ENCODE data around the gene PSMD5. TPM values are rescaled to one million over a fixed set of nuclear protein-coding genes. Genes with fewer than 3 reads are reported as not detected.

Gene PSMD5
- total and polyA plus RNA-seq, 10 of the 15 experiments (the other 5 are each of a cell fraction or from before 2014, with no cell fraction given) = 8.8 to 47.7 (median 25.1) TPM

DNA sequence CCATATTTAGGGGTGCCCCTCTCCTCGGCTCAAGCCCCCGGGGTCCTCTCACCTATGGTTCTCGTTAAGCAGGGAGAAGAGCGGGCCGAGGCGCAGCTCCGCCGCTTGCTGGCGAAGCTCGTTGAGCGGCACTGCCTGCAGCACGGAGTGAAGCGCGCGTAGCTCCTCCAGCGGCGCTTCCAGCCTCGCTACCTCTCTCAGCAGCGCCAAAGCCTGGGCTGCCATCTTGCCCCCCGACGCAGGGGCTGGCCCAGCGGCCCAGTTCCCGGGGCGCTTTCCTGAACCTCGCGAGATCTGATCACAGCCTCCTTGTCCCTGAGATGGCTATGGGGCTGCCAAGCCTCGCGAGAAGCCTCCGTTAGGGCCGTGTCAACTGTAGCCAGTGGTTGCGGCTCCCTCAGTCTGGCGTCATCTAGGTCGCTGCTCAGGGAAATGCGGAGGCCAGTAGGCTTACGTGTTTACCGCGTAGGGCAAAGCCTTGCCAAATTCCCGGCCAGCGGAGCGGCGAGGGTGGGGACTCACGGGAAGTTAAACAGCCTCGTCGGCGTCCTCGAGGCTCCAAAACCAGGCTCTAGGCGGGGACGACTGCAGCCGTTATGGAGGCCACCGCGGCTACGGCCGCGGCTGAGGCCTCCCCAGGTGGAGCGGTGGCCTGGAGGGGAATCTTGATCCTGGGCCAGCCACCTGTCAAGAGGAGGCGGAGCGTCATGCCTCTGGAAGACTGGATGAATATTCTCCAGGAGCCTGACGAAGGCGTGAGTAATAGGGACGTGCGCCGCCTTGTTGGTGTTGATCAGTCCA, at the start of gene PSMD5 (continued):
- TF ChIP-seq ATF7 (IDR thresholded peaks at IDR 0.05; ENCODE audit: low read depth) (peak; percentile 76), ZSCAN29 (IDR thresholded peaks at IDR 0.05) (no peak), IRF4 (IDR thresholded peaks at IDR 0.05; ENCODE audit: low read depth, low read length) (no peak), ETV6 (conservative IDR thresholded peaks at IDR 0.05 in 1 of 2, IDR thresholded peaks at IDR 0.05 in 1 of 2; ENCODE audit: borderline replicate concordance in 1 of 2, low read depth in 1 of 2) (no peak), FOXM1 (IDR thresholded peaks at IDR 0.05; ENCODE audit: low read depth, low read length) (no peak), BRCA1 (IDR thresholded peaks at IDR 0.05; ENCODE audit: low read depth, low read length) (peak; percentile 98), RUNX3 (IDR thresholded peaks at IDR 0.05; ENCODE audit: low read length) (peak; percentile 66), KAT2A (conservative IDR thresholded peaks at IDR 0.05; ENCODE audit: control insufficient read depth, low read depth, low read length) (no peak), HDAC6 (IDR thresholded peaks at IDR 0.05; ENCODE audit: unreplicated experiment) (peak; percentile 83)
- TF ChIP-seq, protein P1, sequence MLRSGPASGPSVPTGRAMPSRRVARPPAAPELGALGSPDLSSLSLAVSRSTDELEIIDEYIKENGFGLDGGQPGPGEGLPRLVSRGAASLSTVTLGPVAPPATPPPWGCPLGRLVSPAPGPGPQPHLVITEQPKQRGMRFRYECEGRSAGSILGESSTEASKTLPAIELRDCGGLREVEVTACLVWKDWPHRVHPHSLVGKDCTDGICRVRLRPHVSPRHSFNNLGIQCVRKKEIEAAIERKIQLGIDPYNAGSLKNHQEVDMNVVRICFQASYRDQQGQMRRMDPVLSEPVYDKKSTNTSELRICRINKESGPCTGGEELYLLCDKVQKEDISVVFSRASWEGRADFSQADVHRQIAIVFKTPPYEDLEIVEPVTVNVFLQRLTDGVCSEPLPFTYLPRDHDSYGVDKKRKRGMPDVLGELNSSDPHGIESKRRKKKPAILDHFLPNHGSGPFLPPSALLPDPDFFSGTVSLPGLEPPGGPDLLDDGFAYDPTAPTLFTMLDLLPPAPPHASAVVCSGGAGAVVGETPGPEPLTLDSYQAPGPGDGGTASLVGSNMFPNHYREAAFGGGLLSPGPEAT (IDR thresholded peaks at IDR 0.05; ENCODE audit: low read depth) = no peak
- TF ChIP-seq, protein P2, sequence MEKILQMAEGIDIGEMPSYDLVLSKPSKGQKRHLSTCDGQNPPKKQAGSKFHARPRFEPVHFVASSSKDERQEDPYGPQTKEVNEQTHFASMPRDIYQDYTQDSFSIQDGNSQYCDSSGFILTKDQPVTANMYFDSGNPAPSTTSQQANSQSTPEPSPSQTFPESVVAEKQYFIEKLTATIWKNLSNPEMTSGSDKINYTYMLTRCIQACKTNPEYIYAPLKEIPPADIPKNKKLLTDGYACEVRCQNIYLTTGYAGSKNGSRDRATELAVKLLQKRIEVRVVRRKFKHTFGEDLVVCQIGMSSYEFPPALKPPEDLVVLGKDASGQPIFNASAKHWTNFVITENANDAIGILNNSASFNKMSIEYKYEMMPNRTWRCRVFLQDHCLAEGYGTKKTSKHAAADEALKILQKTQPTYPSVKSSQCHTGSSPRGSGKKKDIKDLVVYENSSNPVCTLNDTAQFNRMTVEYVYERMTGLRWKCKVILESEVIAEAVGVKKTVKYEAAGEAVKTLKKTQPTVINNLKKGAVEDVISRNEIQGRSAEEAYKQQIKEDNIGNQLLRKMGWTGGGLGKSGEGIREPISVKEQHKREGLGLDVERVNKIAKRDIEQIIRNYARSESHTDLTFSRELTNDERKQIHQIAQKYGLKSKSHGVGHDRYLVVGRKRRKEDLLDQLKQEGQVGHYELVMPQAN (conservative IDR thresholded peaks at IDR 0.05) = peak; percentile 55
- TF ChIP-seq, protein P3, sequence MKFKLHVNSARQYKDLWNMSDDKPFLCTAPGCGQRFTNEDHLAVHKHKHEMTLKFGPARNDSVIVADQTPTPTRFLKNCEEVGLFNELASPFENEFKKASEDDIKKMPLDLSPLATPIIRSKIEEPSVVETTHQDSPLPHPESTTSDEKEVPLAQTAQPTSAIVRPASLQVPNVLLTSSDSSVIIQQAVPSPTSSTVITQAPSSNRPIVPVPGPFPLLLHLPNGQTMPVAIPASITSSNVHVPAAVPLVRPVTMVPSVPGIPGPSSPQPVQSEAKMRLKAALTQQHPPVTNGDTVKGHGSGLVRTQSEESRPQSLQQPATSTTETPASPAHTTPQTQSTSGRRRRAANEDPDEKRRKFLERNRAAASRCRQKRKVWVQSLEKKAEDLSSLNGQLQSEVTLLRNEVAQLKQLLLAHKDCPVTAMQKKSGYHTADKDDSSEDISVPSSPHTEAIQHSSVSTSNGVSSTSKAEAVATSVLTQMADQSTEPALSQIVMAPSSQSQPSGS (IDR thresholded peaks at IDR 0.05; ENCODE audit: low read length) = peak; percentile 80
- TF ChIP-seq, protein P4, sequence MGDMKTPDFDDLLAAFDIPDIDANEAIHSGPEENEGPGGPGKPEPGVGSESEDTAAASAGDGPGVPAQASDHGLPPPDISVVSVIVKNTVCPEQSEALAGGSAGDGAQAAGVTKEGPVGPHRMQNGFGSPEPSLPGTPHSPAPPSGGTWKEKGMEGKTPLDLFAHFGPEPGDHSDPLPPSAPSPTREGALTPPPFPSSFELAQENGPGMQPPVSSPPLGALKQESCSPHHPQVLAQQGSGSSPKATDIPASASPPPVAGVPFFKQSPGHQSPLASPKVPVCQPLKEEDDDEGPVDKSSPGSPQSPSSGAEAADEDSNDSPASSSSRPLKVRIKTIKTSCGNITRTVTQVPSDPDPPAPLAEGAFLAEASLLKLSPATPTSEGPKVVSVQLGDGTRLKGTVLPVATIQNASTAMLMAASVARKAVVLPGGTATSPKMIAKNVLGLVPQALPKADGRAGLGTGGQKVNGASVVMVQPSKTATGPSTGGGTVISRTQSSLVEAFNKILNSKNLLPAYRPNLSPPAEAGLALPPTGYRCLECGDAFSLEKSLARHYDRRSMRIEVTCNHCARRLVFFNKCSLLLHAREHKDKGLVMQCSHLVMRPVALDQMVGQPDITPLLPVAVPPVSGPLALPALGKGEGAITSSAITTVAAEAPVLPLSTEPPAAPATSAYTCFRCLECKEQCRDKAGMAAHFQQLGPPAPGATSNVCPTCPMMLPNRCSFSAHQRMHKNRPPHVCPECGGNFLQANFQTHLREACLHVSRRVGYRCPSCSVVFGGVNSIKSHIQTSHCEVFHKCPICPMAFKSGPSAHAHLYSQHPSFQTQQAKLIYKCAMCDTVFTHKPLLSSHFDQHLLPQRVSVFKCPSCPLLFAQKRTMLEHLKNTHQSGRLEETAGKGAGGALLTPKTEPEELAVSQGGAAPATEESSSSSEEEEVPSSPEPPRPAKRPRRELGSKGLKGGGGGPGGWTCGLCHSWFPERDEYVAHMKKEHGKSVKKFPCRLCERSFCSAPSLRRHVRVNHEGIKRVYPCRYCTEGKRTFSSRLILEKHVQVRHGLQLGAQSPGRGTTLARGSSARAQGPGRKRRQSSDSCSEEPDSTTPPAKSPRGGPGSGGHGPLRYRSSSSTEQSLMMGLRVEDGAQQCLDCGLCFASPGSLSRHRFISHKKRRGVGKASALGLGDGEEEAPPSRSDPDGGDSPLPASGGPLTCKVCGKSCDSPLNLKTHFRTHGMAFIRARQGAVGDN (IDR thresholded peaks at IDR 0.05) = no peak; the same call in 1 of the 2 replicates
- TF ChIP-seq, protein P5, sequence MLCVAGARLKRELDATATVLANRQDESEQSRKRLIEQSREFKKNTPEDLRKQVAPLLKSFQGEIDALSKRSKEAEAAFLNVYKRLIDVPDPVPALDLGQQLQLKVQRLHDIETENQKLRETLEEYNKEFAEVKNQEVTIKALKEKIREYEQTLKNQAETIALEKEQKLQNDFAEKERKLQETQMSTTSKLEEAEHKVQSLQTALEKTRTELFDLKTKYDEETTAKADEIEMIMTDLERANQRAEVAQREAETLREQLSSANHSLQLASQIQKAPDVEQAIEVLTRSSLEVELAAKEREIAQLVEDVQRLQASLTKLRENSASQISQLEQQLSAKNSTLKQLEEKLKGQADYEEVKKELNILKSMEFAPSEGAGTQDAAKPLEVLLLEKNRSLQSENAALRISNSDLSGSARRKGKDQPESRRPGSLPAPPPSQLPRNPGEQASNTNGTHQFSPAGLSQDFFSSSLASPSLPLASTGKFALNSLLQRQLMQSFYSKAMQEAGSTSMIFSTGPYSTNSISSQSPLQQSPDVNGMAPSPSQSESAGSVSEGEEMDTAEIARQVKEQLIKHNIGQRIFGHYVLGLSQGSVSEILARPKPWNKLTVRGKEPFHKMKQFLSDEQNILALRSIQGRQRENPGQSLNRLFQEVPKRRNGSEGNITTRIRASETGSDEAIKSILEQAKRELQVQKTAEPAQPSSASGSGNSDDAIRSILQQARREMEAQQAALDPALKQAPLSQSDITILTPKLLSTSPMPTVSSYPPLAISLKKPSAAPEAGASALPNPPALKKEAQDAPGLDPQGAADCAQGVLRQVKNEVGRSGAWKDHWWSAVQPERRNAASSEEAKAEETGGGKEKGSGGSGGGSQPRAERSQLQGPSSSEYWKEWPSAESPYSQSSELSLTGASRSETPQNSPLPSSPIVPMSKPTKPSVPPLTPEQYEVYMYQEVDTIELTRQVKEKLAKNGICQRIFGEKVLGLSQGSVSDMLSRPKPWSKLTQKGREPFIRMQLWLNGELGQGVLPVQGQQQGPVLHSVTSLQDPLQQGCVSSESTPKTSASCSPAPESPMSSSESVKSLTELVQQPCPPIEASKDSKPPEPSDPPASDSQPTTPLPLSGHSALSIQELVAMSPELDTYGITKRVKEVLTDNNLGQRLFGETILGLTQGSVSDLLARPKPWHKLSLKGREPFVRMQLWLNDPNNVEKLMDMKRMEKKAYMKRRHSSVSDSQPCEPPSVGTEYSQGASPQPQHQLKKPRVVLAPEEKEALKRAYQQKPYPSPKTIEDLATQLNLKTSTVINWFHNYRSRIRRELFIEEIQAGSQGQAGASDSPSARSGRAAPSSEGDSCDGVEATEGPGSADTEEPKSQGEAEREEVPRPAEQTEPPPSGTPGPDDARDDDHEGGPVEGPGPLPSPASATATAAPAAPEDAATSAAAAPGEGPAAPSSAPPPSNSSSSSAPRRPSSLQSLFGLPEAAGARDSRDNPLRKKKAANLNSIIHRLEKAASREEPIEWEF (IDR thresholded peaks at IDR 0.05; ENCODE audit: insufficient replicate concordance, low read depth, low read length) = no peak

Measured in GM12878 (cell line).